Measurements from ENCODE around the gene TSPEAR.

Gene TSPEAR

DNA sequence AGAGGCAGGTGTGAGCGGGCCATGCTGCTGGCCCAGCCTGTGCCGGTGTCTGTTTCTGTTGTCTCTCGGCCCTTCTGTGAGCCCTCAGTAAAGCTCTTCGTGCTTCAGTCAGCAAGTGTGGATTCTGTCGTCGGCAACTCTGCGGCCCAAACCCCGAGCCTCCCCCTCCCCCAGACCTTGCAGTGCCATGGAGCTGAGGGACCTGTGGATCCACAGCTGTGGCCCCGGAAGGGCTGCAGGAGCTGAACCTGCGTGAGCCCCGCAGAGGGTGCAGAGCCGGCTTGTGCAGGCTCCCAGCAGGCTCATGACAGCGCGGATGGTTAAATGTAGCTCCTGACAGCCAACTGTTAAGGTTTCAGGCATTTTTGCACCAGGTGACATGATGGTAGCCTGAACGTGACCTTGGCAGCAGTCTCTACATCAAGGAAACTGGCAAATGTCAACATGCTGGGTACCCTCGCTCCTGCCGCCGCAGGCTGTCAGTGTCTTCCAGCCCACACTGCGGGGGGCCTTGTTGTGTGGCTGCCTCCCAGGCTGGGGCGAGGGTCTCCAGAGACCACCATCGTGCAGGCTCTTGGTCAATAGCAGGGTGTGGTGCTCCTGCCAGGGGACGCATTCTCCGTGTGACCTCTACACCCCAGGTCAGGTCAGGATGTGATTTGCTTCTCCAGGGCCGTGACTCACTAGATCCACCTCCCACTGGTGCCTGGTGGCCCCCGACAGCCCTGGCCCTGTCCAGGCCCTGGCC lies 249.1 kb downstream of the TSPEAR start:
- no peak for DNase-seq (ENCODE audit: low read depth)

DNA sequence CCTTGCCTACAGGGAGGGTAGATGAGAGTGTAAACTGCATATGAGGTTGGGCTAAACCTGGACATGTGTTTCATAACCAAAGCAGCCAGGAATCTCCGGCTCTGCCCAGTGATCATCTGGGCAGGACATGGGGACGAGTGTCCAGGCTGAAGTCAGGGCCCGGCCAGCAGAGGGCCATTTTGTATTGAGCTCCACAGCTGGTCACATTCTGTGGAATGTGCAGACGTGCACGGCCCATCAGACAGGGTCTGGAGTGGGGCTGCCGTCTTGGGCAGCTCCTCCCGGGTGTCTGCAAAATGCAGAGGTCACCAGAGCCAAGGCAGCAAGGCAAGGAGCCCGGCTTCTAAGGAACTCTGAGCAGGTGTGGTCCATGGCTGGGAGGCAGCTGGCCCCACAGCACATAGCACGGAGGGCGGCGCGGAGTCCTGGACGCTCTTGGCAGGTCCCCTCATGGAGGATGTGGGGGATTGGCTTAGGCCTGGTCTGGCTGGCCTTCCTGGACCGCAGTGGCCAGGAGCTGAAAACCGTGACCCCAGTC lies 249.8 kb downstream of the TSPEAR start:
- DNase-seq (ENCODE audit: low read depth): no peak

DNA sequence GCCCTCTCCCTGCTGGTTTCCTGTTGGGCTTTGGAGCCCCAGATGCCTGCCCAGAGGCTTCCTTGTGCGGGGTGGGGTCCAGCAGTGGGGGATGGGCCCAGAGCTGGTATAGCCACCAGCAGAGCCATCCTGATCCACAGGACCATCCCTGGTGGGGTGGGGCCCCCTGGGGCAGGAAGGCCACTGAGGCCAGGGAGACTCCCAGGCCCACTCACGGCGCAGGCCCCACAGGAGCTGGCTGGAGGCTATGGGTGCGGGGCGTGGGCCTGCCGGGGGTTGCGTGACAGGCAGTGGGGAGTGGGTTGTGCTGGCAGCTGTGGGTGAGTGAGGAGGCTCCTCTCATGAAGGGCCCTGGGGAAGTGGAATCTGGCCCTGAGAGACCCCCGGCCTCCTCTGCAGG lies 250.4 kb downstream of the TSPEAR start:
- no peak for DNase-seq (ENCODE audit: low read depth)

DNA sequence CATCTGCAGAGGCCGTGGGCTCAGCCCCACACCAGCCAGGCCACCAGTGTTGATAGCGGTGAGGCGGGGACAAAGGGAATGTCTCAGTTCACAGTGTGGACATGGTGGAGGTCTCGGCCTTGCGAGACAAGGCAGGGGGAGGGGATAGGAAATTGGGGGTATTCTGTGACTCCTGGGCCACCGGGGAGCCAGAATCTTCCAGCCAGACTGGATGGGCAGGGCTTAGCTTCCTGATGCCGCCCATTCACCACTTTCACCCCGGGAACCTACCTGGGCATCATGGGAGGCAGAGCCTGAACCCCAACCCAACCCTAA lies 251.0 kb downstream of the TSPEAR start:
- DNase-seq (ENCODE audit: low read depth): no peak

DNA sequence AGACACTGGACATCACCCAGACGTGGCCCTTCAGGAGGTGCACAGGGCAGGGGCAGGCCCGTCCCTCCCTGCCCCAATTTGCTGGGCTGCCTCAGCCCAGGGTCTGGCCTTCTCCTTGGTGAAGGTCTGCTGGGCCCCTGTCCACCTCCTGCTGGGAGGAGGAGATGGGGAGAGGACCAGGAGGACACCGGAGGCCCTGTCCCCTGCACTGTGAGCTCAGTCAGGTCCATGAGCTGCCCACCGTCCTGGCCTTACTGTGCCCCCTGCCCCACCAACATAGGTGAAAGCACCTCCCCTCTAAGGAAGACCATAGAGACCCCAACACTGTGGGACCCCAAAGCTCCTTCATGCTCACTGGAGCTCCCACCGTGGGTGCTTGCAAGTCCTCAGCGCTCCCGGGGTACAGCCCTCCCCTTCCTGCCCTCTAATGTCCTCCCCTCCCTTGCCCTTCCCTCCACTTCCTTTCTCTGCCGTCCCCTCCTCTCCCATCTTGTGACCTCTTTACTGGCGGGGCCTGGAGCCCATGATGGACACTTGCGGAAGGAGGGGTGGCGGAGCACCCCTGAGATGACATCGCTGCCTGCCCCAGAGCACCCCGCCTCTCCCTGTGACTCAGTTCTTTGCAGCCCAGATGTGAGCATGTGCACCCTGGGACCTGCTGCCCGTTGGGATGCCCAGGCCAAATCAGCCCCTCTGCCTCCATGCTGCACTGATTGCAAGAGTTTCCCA lies 251.5 kb downstream of the TSPEAR start:
- no peak for DNase-seq (ENCODE audit: low read depth)

DNA sequence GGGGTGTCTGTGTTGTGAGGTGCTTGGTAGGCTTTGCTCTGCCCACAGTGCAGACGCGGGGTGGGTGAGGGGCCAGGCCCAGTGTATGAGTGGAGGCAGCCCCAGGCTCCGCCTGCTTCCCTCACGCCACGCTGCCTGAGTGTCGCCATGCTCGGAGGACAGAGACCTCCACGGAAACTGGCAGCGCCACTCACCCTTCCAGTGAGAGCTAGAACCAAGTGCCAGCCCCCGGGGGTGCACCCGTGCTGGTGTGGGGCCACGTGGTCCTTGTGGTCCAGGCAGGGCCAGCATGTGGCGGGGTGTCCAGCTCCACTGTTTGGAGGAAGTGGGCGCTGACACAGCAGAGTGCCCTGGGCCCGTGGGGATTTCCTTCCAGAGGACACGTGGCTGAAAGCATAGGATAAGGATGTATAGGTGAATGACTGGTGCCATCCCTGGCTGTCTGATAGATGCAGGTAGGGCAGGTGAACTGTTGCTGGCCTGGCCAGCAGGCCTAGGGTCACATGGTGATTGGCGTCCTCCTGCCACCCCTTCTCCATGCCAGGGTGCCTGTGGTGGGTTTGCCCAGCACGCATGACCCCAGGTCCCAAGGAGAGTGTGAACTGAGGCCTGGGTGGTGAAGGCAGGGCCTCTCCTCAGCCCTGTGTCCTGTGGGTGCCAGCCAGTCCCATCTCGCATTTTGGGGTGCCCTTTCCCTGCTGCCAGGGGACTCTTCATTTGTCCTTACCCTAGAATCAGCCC lies 252.2 kb downstream of the TSPEAR start:
- no peak for DNase-seq (ENCODE audit: low read depth)

DNA sequence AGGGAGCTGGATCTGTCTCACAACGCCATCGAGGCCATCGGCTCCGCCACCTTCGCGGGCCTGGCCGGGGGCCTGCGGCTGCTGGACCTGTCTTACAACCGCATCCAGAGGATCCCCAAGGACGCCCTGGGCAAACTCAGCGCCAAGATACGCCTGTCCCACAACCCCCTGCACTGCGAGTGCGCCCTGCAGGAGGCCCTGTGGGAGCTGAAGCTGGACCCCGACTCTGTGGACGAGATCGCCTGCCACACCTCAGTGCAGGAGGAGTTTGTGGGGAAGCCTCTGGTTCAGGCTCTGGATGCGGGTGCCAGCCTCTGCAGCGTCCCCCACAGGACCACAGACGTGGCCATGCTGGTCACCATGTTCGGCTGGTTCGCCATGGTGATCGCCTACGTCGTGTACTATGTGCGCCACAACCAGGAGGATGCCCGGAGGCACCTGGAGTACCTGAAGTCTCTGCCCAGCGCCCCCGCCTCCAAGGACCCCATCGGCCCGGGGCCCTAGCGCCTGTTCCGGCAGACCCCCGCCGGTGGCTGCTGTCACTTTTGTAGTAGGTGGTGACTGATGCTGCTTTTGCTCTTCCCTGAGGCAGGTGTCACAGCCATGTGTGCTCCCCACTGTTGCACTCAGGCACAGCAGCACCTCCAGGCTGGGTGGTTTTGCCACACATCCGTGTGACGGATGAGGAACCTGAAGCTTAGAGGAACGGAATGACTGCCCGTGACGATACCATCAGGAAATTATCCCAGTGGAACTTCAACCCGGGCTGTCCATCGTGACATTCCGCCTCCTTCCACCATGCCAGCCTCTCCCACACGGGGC lies 254.2 kb downstream of the TSPEAR start:
- DNase-seq (ENCODE audit: low read depth): no peak

DNA sequence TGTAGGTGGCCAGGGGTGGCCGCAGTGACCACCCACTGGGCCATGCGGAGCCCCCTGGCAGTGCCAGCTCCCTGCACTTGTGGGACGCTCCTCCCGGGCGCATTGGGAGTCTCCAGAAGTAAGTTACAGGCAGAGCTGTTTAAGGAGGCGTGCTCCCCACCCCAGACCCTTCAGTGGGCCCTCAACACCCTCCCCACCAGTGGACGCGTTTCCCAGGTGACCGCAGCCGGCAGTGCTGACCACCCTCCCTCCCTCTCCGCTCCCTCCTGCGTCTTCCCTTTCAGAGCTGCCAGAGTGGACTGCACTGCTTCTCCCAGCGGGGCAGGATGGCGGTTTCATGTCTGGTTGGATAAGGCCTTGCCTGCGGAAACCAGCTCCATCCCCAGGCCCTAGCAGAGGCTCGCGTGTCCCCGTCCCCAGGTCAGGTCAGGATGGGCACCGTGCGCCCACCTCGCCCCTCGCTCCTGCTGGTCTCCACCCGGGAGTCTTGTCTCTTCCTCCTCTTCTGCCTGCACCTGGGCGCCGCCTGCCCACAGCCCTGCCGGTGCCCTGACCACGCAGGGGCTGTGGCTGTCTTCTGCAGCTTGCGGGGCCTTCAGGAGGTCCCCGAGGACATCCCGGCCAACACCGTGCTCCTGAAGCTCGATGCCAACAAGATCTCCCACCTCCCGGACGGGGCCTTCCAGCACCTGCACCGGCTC lies 255.0 kb downstream of the TSPEAR start:
- no peak for DNase-seq (ENCODE audit: low read depth)

DNA sequence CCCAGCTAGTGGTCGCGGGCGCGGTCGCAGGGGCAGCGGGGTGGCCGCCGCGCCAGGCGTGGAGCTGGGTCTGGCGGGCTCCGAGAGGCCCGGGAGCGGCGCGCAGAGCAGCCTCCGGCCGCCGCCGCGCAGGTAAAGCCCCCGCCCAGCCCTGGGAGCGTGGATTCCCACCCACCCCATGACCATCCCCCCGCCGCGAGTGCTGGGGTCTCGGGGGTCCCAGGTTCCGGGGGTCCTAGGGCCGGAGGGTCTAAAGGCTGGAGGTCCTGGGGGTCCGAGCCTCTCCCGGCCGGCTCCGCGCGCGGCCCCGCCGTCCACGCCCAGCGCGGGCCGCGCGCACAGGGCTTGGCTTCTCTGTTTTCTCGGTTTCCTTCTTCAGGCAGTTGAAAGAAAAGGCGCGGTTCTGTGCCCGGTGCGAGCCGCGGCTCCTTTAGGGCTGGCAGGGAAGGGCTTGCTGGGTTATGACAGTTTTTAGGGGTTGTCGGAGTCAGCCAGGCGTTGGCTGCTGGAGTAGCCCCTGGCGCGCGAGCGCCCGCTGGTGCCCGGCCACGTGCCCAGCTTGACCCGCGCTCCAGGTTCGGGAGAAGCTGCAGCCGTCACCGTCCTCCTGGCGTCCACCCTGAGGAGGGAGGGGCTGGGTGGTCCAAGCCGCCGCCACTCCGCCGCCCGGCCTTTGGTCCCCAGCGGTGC lies 255.7 kb downstream of the TSPEAR start:
- no peak for DNase-seq (ENCODE audit: low read depth)

DNA sequence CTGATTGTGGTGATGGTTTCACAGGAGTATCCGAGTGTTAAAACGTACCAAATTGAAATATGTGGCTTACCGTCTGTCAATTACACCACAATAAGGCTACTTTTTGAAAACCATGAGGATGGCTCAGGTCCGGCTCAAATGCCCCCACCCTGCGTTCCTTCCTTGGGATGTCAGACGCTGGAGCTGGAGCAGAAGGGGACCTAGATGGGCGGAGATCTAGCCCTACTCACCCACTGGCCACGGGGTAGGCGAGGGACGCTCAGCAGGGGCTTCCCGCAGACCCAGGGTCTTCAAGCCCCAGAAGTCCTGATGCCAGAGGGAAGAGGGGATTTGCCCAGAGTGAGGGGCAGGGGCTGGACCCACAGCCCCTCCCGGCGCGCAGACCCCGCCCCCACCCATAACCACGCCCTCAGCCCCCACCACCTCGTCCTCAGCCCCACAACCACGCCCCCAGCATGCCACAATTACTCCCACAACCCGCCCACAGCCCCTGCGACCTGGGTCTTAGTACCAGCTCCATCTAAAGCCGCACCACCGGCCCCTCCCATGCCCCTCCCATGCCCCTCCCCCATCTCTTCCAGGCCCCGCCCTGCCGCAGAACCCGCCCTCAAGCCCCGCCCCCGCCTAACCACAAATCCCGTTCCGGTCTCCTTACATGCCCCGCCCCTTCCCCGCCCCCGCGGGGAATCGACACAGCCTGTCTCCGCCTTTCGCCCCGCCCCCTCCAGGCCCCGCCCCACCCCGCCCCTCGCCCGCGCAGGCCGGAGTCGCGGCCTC lies 256.4 kb downstream of the TSPEAR start, which contains the start of gene LRRC3:
LRRC3 (plus strand) TSS at position 764 of the 777 bp plus-strand sequence. CDS start 1,135 bp downstream, outside the sequence.
- peak; percentile 62 for DNase-seq (ENCODE audit: low read depth)

DNA sequence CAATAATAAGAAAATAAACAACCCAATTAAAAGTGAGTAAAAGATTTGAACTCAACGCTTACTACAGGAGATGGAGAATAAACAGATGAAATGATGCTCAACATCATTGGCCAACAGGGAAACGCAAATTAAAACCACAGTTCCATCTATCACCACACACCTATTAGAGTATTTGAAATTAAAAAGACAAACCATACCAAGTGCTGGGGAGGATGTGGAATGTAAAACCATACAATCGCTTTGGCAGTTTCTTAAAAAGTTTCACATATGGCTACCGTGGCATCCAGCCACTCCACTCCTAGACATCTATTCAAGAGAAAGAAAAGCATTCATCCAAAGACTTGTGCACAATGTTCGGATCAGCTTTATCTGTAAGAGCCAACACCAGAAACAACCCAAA lies 257.3 kb downstream of the TSPEAR start:
- no peak for DNase-seq (ENCODE audit: low read depth)

DNA sequence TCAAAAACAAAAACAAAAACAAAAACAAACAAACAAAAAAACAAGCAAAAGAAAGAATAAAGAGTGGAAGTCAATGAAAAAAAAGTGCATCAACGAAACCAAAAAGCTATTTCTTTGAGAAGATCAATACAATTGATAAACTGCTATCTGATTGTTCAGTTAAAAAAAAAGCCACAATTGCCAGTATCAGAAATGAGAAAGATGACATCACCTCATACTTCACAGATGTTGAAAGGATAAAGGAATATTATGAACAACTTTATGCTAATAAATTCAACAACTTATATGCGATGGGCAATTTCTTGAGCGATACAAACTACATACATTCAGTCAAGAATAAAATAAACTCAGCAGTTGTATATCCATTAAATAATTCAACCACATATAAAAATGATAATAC lies 258.3 kb downstream of the TSPEAR start:
- DNase-seq (ENCODE audit: low read depth): no peak

DNA sequence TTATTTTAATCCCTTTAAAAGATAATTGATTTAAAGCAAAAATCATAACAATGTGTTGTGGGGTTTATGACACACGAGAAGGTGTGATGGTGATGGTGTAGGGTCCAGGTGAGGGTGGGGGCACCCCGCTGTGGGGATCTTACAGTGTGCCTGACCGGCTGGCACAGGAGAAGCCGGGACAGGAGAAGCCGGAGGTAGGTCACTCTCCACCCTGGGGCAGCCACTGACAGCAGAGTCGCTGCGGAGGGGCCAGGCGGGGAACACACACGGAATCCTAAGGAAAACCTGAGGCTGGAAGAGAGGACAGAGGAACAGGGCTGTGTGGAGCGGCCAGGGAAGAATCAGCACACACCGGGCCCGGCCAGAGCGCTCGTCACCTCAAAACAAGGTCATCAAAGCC lies 260.4 kb downstream of the TSPEAR start:
- no peak for DNase-seq (ENCODE audit: low read depth)

DNA sequence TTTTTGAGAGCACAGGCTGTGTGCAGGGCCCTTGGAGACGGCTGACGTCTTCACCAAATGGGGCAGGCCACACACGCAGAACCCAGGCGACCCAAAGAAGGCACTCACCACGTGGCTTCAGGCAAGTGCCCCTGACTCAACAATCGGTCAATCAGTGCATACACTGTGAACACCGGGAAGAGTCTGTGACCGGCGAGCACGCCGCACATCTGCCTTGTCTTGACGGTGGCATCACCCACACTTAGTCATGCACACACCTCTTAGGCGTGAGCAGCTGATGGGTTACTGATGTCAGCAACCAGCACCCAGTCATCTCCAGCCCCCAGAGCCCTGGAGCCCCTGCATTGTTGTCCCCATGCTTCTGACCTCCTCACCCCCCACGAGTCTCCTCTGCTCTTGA lies 261.0 kb downstream of the TSPEAR start:
- no peak for DNase-seq (ENCODE audit: low read depth)

DNA sequence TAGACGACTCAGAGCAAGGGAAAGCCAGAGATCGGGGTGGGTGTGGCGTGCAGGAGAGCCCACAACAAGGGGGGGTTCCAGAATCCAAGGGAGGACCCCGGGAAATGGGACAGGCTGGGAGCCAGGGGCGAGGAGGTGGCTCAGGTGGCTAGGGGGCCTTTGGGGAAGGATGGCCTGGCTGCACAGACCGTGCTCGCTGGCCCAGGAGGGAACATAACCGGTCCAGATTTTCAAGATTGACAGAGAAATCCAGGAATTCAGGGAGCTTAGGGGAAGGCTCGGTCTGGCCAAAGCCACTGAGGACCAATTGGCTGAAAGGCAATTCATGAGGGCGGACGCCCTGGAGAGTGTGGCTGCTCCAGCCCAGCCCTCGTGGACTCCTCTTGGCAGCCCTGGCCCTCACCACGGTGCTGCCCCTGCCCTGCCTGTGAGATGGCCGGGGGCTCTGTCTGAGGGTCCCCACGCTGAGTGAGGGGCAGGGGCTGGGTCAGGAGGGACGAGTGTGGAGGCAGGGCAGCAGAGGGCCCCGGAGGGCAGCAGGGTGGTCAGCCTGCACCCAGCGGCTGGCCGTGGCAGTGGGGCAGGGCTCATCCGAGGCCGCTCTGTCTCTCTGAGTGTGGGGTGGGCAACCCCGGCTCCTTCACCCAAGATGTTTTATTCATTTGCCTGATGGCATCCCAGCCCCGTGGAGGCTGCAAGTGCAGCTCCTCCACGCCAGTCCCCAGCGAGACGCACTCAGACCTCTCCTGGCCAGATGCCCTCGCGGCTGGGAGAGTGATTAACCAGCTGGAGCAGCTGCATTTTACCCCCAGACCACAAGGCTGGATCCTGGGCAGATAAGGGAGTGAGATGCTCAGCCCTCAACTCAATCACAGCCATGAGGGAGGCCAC lies 261.7 kb downstream of the TSPEAR start:
- DNase-seq (ENCODE audit: low read depth): no peak

DNA sequence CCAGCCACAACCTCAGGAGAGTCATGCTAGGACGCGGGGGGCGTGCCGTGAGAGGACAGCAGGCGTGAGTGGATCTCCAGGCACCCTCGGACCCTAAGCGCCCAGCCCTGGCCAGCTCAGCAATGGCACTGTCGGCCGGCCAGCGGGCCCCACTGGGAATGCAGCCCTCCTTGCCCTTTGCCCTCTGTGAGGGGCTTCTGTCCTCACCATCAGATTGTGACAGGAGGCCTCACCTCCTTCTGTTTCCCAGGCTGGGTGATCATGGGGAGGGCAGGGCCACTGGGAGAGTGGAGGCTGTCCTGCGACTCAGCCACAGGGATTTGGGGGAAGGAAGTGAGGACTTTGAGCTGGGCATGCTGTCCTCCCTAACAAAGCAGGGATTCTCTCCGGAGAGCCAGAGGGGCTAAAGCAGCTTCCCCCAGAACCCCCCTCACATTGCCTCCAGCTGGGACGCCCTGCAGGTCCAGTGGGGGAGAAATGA lies 262.7 kb downstream of the TSPEAR start:
- no peak for DNase-seq (ENCODE audit: low read depth)
